HEK293 (cell line): ENCODE measurements around the gene CRIM1.

ENCODE experiments used
- CTCF ChIA-PET: fragments of 350-600 bp; formaldehyde crosslinking; extraction: SDS; loops from one replicate; lab custom pipeline; 2021; ENCODE audit warnings: antibody characterized with exemption; lab: Yijun Ruan, JAX
- POLR2A ChIA-PET: fragments of 300-600 bp; formaldehyde crosslinking; extraction: SDS; loops from one replicate; lab custom pipeline; 2020; ENCODE audit warnings: antibody characterized with exemption, inconsistent platforms; lab: Yijun Ruan, JAX
- H3K27ac ChIP-seq: fragments of 200-500 bp; sonication (Bioruptor generic); 2 replicates; pipeline ENCODE4 v1.5.1; 2014; ENCODE audit warnings: low read depth, low read length, control low read depth, inconsistent platforms; ENCODE audit errors: extremely low read depth
- H3K36me3 ChIP-seq, 2 experiments: fragments of 200-500 bp in 1 of 2; sonication (Bioruptor generic) in 1 of 2; 1 replicate in 1 of 2; 2 replicates in 1 of 2; pipeline ENCODE4 v1.5.1; 2014 to 2017; ENCODE audit warnings: inconsistent platforms in 2 of 2, low read length in 2 of 2; ENCODE audit not compliant: control insufficient read depth in 2 of 2, insufficient read depth in 1 of 2
- H3K4me1 ChIP-seq: fragments of 200-500 bp; sonication (Bioruptor generic); 2 replicates; pipeline ENCODE4 v1.5.1; 2014; ENCODE audit warnings: mild to moderate bottlenecking, low read length, inconsistent platforms; ENCODE audit not compliant: control insufficient read depth, insufficient read depth
- H3K4me3 ChIP-seq: 2 replicates; pipeline ENCODE4 v1.5.1; 2011; ENCODE audit warnings: low read depth, mild to moderate bottlenecking, control low read depth, low read length, moderate library complexity
- H3K9me3 ChIP-seq: fragments of 200-500 bp; sonication (Bioruptor generic); 2 replicates; pipeline ENCODE4 v1.5.1; 2014; ENCODE audit warnings: low read depth, low read length, inconsistent platforms; ENCODE audit not compliant: control insufficient read depth, insufficient read depth
- GLIS2 ChIP-seq: fragments of 450-650 bp; formaldehyde crosslinking; IDR thresholded peaks from 2 replicates; pipeline ENCODE4 v1.5.1; 2016; ENCODE audit warnings: missing biosample characterization, missing genetic modification characterization
- KLF10 ChIP-seq: fragments of 450-650 bp; IDR thresholded peaks from 2 replicates; pipeline ENCODE4 v1.5.1; 2018; ENCODE audit warnings: missing biosample characterization, mild to moderate bottlenecking, missing genetic modification characterization
- OSR2 ChIP-seq: fragments of 450-650 bp; formaldehyde crosslinking; IDR thresholded peaks from 2 replicates; pipeline ENCODE4 v1.5.1; 2016; ENCODE audit warnings: missing biosample characterization, missing genetic modification characterization
- RBAK ChIP-seq: fragments of 450-650 bp; formaldehyde crosslinking; IDR thresholded peaks from 2 replicates; pipeline ENCODE4 v1.5.1; 2016; ENCODE audit warnings: missing biosample characterization, missing genetic modification characterization
- SP3 ChIP-seq: fragments of 450-650 bp; formaldehyde crosslinking; IDR thresholded peaks from 2 replicates; pipeline ENCODE4 v1.5.1; 2016; ENCODE audit warnings: missing biosample characterization, missing genetic modification characterization
- ZBTB1 ChIP-seq: fragments of 450-650 bp; formaldehyde crosslinking; IDR thresholded peaks from 2 replicates; pipeline ENCODE4 v1.5.1; 2016; ENCODE audit warnings: missing biosample characterization, missing genetic modification characterization
- ZBTB11 ChIP-seq: fragments of 450-650 bp; formaldehyde crosslinking; conservative IDR thresholded peaks from 2 replicates; pipeline ENCODE4 v1.5.1; 2016; ENCODE audit warnings: low read depth, missing biosample characterization, missing genetic modification characterization
- ZNF114 ChIP-seq: fragments of 450-650 bp; formaldehyde crosslinking; IDR thresholded peaks from 2 replicates; pipeline ENCODE4 v1.5.0; 2017; ENCODE audit warnings: missing biosample characterization, missing genetic modification characterization
- ZNF214 ChIP-seq: fragments of 450-650 bp; formaldehyde crosslinking; IDR thresholded peaks from 2 replicates; pipeline ENCODE4 v1.5.1; 2017; ENCODE audit warnings: missing biosample characterization, mild to moderate bottlenecking, missing genetic modification characterization, borderline replicate concordance
- ZNF394 ChIP-seq: fragments of 450-650 bp; formaldehyde crosslinking; IDR thresholded peaks from 2 replicates; pipeline ENCODE4 v1.5.1; 2016; ENCODE audit warnings: missing biosample characterization, missing genetic modification characterization, mild to moderate bottlenecking, moderate library complexity, borderline replicate concordance
- ZNF473 ChIP-seq: fragments of 450-650 bp; formaldehyde crosslinking; IDR thresholded peaks from 2 replicates; pipeline ENCODE4 v1.5.1; 2017; ENCODE audit warnings: missing biosample characterization, missing genetic modification characterization
- ZNF501 ChIP-seq: fragments of 450-650 bp; formaldehyde crosslinking; IDR thresholded peaks from 2 replicates; pipeline ENCODE4 v1.5.1; 2016; ENCODE audit warnings: missing biosample characterization, missing genetic modification characterization
- ZNF518A ChIP-seq: fragments of 450-650 bp; formaldehyde crosslinking; conservative IDR thresholded peaks from 2 replicates; pipeline ENCODE4 v1.5.1; 2016; ENCODE audit warnings: low read depth, missing biosample characterization, missing genetic modification characterization
- ZNF658 ChIP-seq: fragments of 450-650 bp; formaldehyde crosslinking; IDR thresholded peaks from 2 replicates; pipeline ENCODE4; 2016; ENCODE audit warnings: missing biosample characterization, missing genetic modification characterization
- ZNF776 ChIP-seq: fragments of 450-650 bp; formaldehyde crosslinking; IDR thresholded peaks from 2 replicates; pipeline ENCODE4 v1.5.0; 2017; ENCODE audit warnings: missing biosample characterization, missing genetic modification characterization, borderline replicate concordance
- ZNF792 ChIP-seq: fragments of 450-650 bp; formaldehyde crosslinking; IDR thresholded peaks from 2 replicates; pipeline ENCODE4 v1.5.1; 2016; ENCODE audit warnings: missing biosample characterization, missing genetic modification characterization
- ZNF843 ChIP-seq: fragments of 450-650 bp; formaldehyde crosslinking; IDR thresholded peaks from 2 replicates; pipeline ENCODE4 v1.5.1; 2016; ENCODE audit warnings: missing biosample characterization, missing genetic modification characterization
- TF ChIP-seq, protein P1 (sequence below): fragments of 450-650 bp; formaldehyde crosslinking; IDR thresholded peaks from 2 replicates; pipeline ENCODE4 v1.5.1; 2016; ENCODE audit warnings: missing biosample characterization, missing genetic modification characterization

The CRIM1 gene

DNA sequence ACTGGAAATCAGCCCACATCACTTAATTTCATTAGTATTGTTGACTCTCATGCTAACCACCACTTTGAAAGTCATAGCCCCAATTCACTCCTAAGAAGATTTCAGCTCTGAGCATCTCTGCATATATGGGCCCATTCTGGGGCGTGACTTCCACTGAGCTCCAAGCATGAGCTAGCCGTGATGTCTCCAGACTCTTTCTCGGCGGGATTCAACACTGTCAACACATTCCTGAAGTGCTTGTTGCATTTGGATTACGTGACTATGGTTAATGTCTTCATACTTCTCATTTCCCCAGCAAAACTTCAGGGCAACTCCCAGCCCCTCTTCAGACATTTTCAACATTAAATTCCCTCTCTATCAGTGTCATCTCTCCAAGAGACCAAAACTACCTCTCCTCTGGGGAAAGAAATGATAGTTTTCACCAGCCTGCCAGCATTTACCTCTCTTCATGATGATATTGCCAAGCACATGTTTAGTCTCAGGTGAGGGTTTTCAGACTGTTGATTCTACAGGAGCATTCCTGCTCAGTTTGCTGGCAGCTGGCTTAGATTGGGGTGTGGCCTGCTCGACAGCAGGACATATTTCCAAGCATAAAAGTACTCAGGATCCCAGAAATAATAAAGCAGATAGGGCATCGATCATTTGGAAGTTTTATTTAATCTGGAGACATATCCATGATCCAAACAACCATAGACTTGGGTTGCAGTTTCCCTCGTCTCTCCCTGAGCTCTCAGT lies 160.7 kb downstream of the CRIM1 start:
- Histone ChIP-seq H3K27ac (no peak overlapping the region), H3K36me3 (peaks cover 5 to 92% of the 10 kb centered on the region in 2 experiments; a peak in 2 of 3 replicates), H3K4me3 (no peak overlapping the region), H3K4me1 (no peaks in the 10 kb centered on the region), H3K9me3 (no peaks in the 10 kb centered on the region)
- no peak for TF ChIP-seq ZNF792
- CTCF ChIA-PET, result no interaction called here
- POLR2A ChIA-PET, result no interaction called here

GRCh38 chr2:36520431-36520830 lies 164.9 kb downstream of the CRIM1 start:
- no peaks in the 10 kb centered on the region for H3K4me1 ChIP-seq
- H3K9me3 ChIP-seq, result no peaks in the 10 kb centered on the region
- H3K36me3 ChIP-seq, result peaks cover 5 to 76% of the 10 kb centered on the region in 2 experiments; a peak in 2 of 3 replicates
- TF ChIP-seq ZNF214 (tag by site-specific recombination) (no peak), GLIS2 (tag by site-specific recombination) (no peak), KLF10 (tag by site-specific recombination) (no peak), ZNF518A (tag by site-specific recombination) (no peak), ZBTB11 (no peak), ZNF658 (tag by site-specific recombination) (no peak), RBAK (tag by site-specific recombination) (no peak), ZNF501 (no peak), ZNF114 (tag by site-specific recombination) (no peak), ZNF776 (tag by site-specific recombination) (no peak), ZNF394 (tag by site-specific recombination) (no peak), OSR2 (no peak), SP3 (tag by site-specific recombination) (no peak), ZBTB1 (tag by site-specific recombination) (no peak), ZNF473 (tag by site-specific recombination) (no peak), ZNF843 (no peak)
- TF ChIP-seq, protein P1, sequence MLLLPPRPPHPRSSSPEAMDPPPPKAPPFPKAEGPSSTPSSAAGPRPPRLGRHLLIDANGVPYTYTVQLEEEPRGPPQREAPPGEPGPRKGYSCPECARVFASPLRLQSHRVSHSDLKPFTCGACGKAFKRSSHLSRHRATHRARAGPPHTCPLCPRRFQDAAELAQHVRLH, result no peak
- no peak overlapping the region for H3K27ac ChIP-seq
- ChIA-PET CTCF (interaction anchor here (1.2 kb wide), 1 partner anchor 124 kb away, joined by 4 read pairs; no protein-coding TSS in a partner anchor), POLR2A (no interaction called here)
- no peak overlapping the region for H3K4me3 ChIP-seq
